Kidney (tissue), 14 donors: ENCODE results near the gene TPM4. TPM values are rescaled to one million over a fixed set of nuclear protein-coding genes. Genes with fewer than 3 reads are reported as not detected.

Experiments
- DNase-seq, 5 donors: peaks; one replicate each; pipeline ENCODE4 v3.0.0-alpha.2; 2013 to 2020
- FAIRE-seq: peaks from 2 replicates; lab custom pipeline; 2012; peaks lifted over from hg19 to GRCh38; lab: Jason Lieb, UNC
- H3K27ac ChIP-seq, 2 donors: one replicate each; pipeline ENCODE4 v1.7.0; 2013; ENCODE audit warnings: low read depth in 2 of 2, low read length in 2 of 2, inconsistent platforms in 1 of 2
- H3K27me3 ChIP-seq: one replicate; pipeline ENCODE4 v1.7.1; 2013; ENCODE audit warnings: low read length, inconsistent platforms; ENCODE audit not compliant: control insufficient read depth, insufficient read depth
- H3K36me3 ChIP-seq, 3 donors: one replicate each; pipeline versions ENCODE4 v1.7.0 to v1.7.1; 2013; ENCODE audit warnings: low read length in 3 of 3, control low read depth in 1 of 3, inconsistent platforms in 1 of 3; ENCODE audit not compliant: insufficient read depth in 3 of 3, control insufficient read depth in 2 of 3
- H3K4me1 ChIP-seq, 3 donors: one replicate each; pipeline versions ENCODE4 v1.7.0 to v1.7.1; 2013; ENCODE audit warnings: low read length in 3 of 3, inconsistent platforms in 1 of 3, low read depth in 1 of 3; ENCODE audit not compliant: control insufficient read depth in 2 of 3, insufficient read depth in 2 of 3
- H3K4me3 ChIP-seq, 3 donors: one replicate each; pipeline versions ENCODE4 v1.7.0 to v1.8.1; 2013; ENCODE audit warnings: low read length in 3 of 3, control low read depth in 1 of 3, inconsistent platforms in 1 of 3
- H3K9ac ChIP-seq, 3 donors: one replicate each; pipeline versions ENCODE4 v1.7.0 to v1.7.1; 2013; ENCODE audit warnings: low read length in 3 of 3, control low read depth in 1 of 3, inconsistent platforms in 1 of 3
- H3K9me3 ChIP-seq, 3 donors: one replicate each; pipeline versions ENCODE4 v1.7.0 to v1.7.1; 2013; ENCODE audit warnings: low read length in 3 of 3, control low read depth in 1 of 3, inconsistent platforms in 1 of 3; ENCODE audit not compliant: control insufficient read depth in 2 of 3, insufficient read depth in 1 of 3
- CTCF ChIP-seq: IDR thresholded peaks from 3 replicates; pipeline ENCODE4 v1.5.1; 2012; ENCODE audit warnings: mild to moderate bottlenecking, moderate library complexity, borderline replicate concordance; ENCODE audit not compliant: insufficient read depth; ENCODE audit errors: extremely low read depth
- intact Hi-C: fragments of 100-400 bp; cut with DNase I; formaldehyde crosslinking; loops from one replicate; pipeline ENCODE4 v1.11.1; 2022
- polyA plus RNA-seq: library from polyadenylated mRNA; stranded (reverse); fragments of 350-450 nt; fragmentation: Illumina TruSeq; extraction: RNeasy Lipid Tissue Mini Kit (QIAGEN cat#74804); gene quantifications from one replicate; pipeline ENCODE4 v1.2.3, GENCODE V29; 2014; ENCODE audit warnings: low read depth, low replicate concordance; ENCODE audit not compliant: insufficient read depth
- total RNA-seq: library from RNA; stranded (reverse); fragmentation: NEBNext Ultra II Directional; extraction: Animal tissue kit (Norgen Biotek cat#: 25700); gene quantifications from one replicate; pipeline ENCODE4 v1.2.1, GENCODE V29; 2021
- donor health status: control.
- donor health status: control.
- donor health status: control.
- donor health status: control.
- donor health status: control.
- donor health status: DM: yes; HTN: yes; CAD: no.
- donor health status: Normal renal cell carcinoma (clear cell type).

TPM4 gene
- total and polyA plus RNA-seq, 2 donors from 2014 or later, result 132 to 273 TPM

GRCh38 chr19:16043156-16043757 is 33.0 kb upstream of the TPM4 start:
- intact Hi-C loops, result loop anchor here (5.0 kb wide), 1 partner anchor 139 kb away; no protein-coding TSS in a partner anchor
- peaks cover 0 to 4% (median 0%) of the 10 kb centered on the region in 3 donors for H3K4me1 ChIP-seq
- H3K9ac ChIP-seq, result no peak overlapping the region
- no peak overlapping the region for H3K27ac ChIP-seq
- no peaks in the 10 kb centered on the region for H3K27me3 ChIP-seq
- FAIRE-seq (no peak), DNase-seq (no peak)
- no peaks in the 10 kb centered on the region for H3K36me3 ChIP-seq
- no peak overlapping the region for H3K4me3 ChIP-seq
- TF ChIP-seq CTCF, result no peak
- no peaks in the 10 kb centered on the region for H3K9me3 ChIP-seq

GRCh38 chr19:16044746-16045145 is 31.5 kb upstream of the TPM4 start:
- TF ChIP-seq CTCF, result no peak
- Histone ChIP-seq H3K36me3 (no peaks in the 10 kb centered on the region), H3K4me1 (peaks cover 0 to 4% (median 0%) of the 10 kb centered on the region in 3 donors), H3K9me3 (no peaks in the 10 kb centered on the region), H3K9ac (no peak overlapping the region), H3K27ac (no peak overlapping the region), H3K4me3 (no peak overlapping the region), H3K27me3 (no peaks in the 10 kb centered on the region)
- FAIRE-seq (no peak), DNase-seq (no peak)
- intact Hi-C loops, result loop anchor here (5.0 kb wide), 1 partner anchor 138 kb away; no protein-coding TSS in a partner anchor

GRCh38 chr19:16045171-16045570 is 31.1 kb upstream of the TPM4 start:
- DNase-seq (no peak), FAIRE-seq (no peak)
- H3K36me3 ChIP-seq, result no peaks in the 10 kb centered on the region
- H3K27me3 ChIP-seq, result no peaks in the 10 kb centered on the region
- TF ChIP-seq CTCF, result no peak
- peaks cover 0 to 4% (median 0%) of the 10 kb centered on the region in 3 donors for H3K4me1 ChIP-seq
- intact Hi-C loops, result no loop called here
- H3K9ac ChIP-seq, result no peak overlapping the region
- no peak overlapping the region for H3K4me3 ChIP-seq
- no peaks in the 10 kb centered on the region for H3K9me3 ChIP-seq
- H3K27ac ChIP-seq, result no peak overlapping the region
